Duodenal mucosa (tissue), 2 donors: ENCODE measurements around the gene PPP1R12C.
"Not testable (repeated sequence)": the region's sequence is repeated elsewhere in the genome, so short reads cannot be mapped to it uniquely, and the experiment has no call there.

ENCODE experiments used
- H3K27ac ChIP-seq: one replicate; pipeline ENCODE4 v1.7.0; 2013; ENCODE audit warnings: low read depth, low read length
- H3K27me3 ChIP-seq, 2 donors: one replicate each; pipeline ENCODE4 v1.7.0; 2013; ENCODE audit warnings: low read length in 2 of 2, control low read depth in 1 of 2; ENCODE audit not compliant: insufficient read depth in 2 of 2, control insufficient read depth in 1 of 2
- H3K36me3 ChIP-seq, 2 donors: one replicate each; pipeline ENCODE4 v1.7.0; 2013; ENCODE audit warnings: low read length in 2 of 2, control low read depth in 1 of 2; ENCODE audit not compliant: insufficient read depth in 2 of 2, control insufficient read depth in 1 of 2
- H3K4me1 ChIP-seq, 2 donors: one replicate each; pipeline ENCODE4 v1.7.0; 2013; ENCODE audit warnings: low read length in 2 of 2, control low read depth in 1 of 2; ENCODE audit not compliant: insufficient read depth in 2 of 2, control insufficient read depth in 1 of 2
- H3K4me3 ChIP-seq, 2 donors: one replicate each; pipeline ENCODE4 v1.7.0; 2013; ENCODE audit warnings: low read length in 2 of 2, low read depth in 1 of 2
- H3K9ac ChIP-seq, 2 donors: one replicate each; pipeline ENCODE4 v1.7.0; 2013; ENCODE audit warnings: low read length in 2 of 2, low read depth in 1 of 2
- H3K9me3 ChIP-seq, 2 donors: one replicate each; pipeline ENCODE4 v1.7.0; 2013; ENCODE audit warnings: low read length in 2 of 2, control low read depth in 1 of 2; ENCODE audit not compliant: control insufficient read depth in 1 of 2

PPP1R12C gene

GRCh38 chr19:55071913-55072312, 45.5 kb downstream of the PPP1R12C start:
- peak overlapping the region in 1 of 2 donors; percentile 32 for H3K9ac ChIP-seq
- no peak overlapping the region for H3K4me3 ChIP-seq
- H3K27me3 ChIP-seq = peaks cover 0 to 4% of the 10 kb centered on the region in 2 donors
- H3K9me3 ChIP-seq = no peaks in the 10 kb centered on the region
- H3K4me1 ChIP-seq = peaks cover 20 to 27% of the 10 kb centered on the region in 2 donors
- no peak overlapping the region for H3K27ac ChIP-seq
- no peaks in the 10 kb centered on the region for H3K36me3 ChIP-seq

GRCh38 chr19:55071129-55071502, 46.3 kb downstream of the PPP1R12C start:
- peak overlapping the region; percentile 50 for H3K27ac ChIP-seq
- H3K9me3 ChIP-seq = no peaks in the 10 kb centered on the region
- H3K4me3 ChIP-seq = no peak overlapping the region
- H3K9ac ChIP-seq = no peak overlapping the region
- H3K36me3 ChIP-seq = no peaks in the 10 kb centered on the region
- H3K27me3 ChIP-seq = peaks cover 0 to 4% of the 10 kb centered on the region in 2 donors
- H3K4me1 ChIP-seq = peaks cover 20 to 27% of the 10 kb centered on the region in 2 donors

- Histone ChIP-seq H3K9me3 (no peaks in the 10 kb centered on the region), H3K36me3 (no peaks in the 10 kb centered on the region)
Observed at GRCh38 chr19:55070466-55071128, 46.8 kb downstream of the PPP1R12C start.

GRCh38 chr19:55069865-55070197, 47.6 kb downstream of the PPP1R12C start:
- Histone ChIP-seq H3K4me3 (peak overlapping the region; percentile 44 to 45), H3K27ac (peak overlapping the region; percentile 58), H3K9ac (peak overlapping the region in 1 of 2 donors; percentile 67), H3K36me3 (no peaks in the 10 kb centered on the region), H3K4me1 (peaks cover 13 to 23% of the 10 kb centered on the region in 2 donors), H3K27me3 (peaks cover 0 to 4% of the 10 kb centered on the region in 2 donors), H3K9me3 (no peaks in the 10 kb centered on the region)

More at GRCh38 chr19:55070466-55071128, 46.8 kb downstream of the PPP1R12C start:
- peaks cover 0 to 4% of the 10 kb centered on the region in 2 donors for H3K27me3 ChIP-seq
- H3K27ac ChIP-seq = peak overlapping the region; percentile 50
- no peak overlapping the region for H3K9ac ChIP-seq
- H3K4me3 ChIP-seq = no peak overlapping the region
- H3K4me1 ChIP-seq = peaks cover 19 to 27% of the 10 kb centered on the region in 2 donors

- Histone ChIP-seq H3K4me3 (peak overlapping the region; percentile 44 to 45), H3K4me1 (peaks cover 13 to 23% of the 10 kb centered on the region in 2 donors), H3K9me3 (no peaks in the 10 kb centered on the region), H3K9ac (peak overlapping the region; percentile 59 to 67), H3K36me3 (no peaks in the 10 kb centered on the region), H3K27me3 (peaks cover 0 to 4% of the 10 kb centered on the region in 2 donors), H3K27ac (peak overlapping the region; percentile 58)
Observed at GRCh38 chr19:55068950-55069864, 48.2 kb downstream of the PPP1R12C start.

GRCh38 chr19:55067869-55068268, 49.6 kb downstream of the PPP1R12C start:
- Histone ChIP-seq H3K9me3 (no peaks in the 10 kb centered on the region), H3K4me3 (no peak overlapping the region), H3K27me3 (peaks cover 0 to 4% of the 10 kb centered on the region in 2 donors), H3K9ac (no peak overlapping the region), H3K4me1 (peaks cover 13 to 23% of the 10 kb centered on the region in 2 donors), H3K27ac (no peak overlapping the region), H3K36me3 (no peaks in the 10 kb centered on the region)

GRCh38 chr19:55066107-55066709, 51.2 kb downstream of the PPP1R12C start:
- H3K4me1 ChIP-seq = peaks cover 4 to 21% of the 10 kb centered on the region in 2 donors
- H3K27me3 ChIP-seq = peaks cover 0 to 4% of the 10 kb centered on the region in 2 donors
- H3K9ac ChIP-seq = no peak overlapping the region
- H3K4me3 ChIP-seq = no peak overlapping the region
- H3K9me3 ChIP-seq = no peaks in the 10 kb centered on the region
- H3K27ac ChIP-seq = no peak overlapping the region
- no peaks in the 10 kb centered on the region for H3K36me3 ChIP-seq

GRCh38 chr19:55065516-55065915, 51.9 kb downstream of the PPP1R12C start:
- peaks cover 0 to 15% of the 10 kb centered on the region in 2 donors for H3K4me1 ChIP-seq
- H3K36me3 ChIP-seq, H3K27me3 ChIP-seq, H3K27ac ChIP-seq, H3K4me3 ChIP-seq, H3K9ac ChIP-seq, H3K9me3 ChIP-seq: not testable (repeated sequence)

- no peak overlapping the region for H3K9ac ChIP-seq
- no peak overlapping the region for H3K27ac ChIP-seq
- peak overlapping the region in 1 of 2 donors; percentile 34 for H3K4me3 ChIP-seq
- H3K4me1 ChIP-seq = peaks cover 0 to 5% of the 10 kb centered on the region in 2 donors
- H3K27me3 ChIP-seq = no peaks in the 10 kb centered on the region
- no peaks in the 10 kb centered on the region for H3K9me3 ChIP-seq
- H3K36me3 ChIP-seq = peaks cover 7 to 9% of the 10 kb centered on the region in 2 donors
Observed at GRCh38 chr19:55063492-55063843, 54.0 kb downstream of the PPP1R12C start.
